SK-N-SH (cell line): ENCODE results near the gene CD3D. TPM values are rescaled to one million over a fixed set of nuclear protein-coding genes. Genes with fewer than 3 reads are reported as not detected.

Experiments
- CTCF ChIA-PET: fragments of 300-600, 350-600 bp; formaldehyde crosslinking; extraction: SDS; loops from one replicate; lab custom pipeline; 2021; lab: Yijun Ruan, JAX
- POLR2A ChIA-PET: fragments of 350-600 bp; sonication (Branson Sonifier 250); formaldehyde crosslinking; extraction: SDS; loops from one replicate; lab custom pipeline; 2020; ENCODE audit warnings: antibody characterized with exemption, inconsistent platforms; lab: Yijun Ruan, JAX
- DNase-seq: peaks from one replicate; pipeline ENCODE4 v3.0.0; 2012
- H2AFZ ChIP-seq: fragments of 200-600 bp; sonication (generic); 2 replicates; pipeline ENCODE4 v1.8.1; 2016; ENCODE audit warnings: antibody characterized with exemption, mild to moderate bottlenecking, low read depth
- H3F3A ChIP-seq: fragments of 200-600 bp; sonication (generic); replicated peaks from 2 replicates; pipeline ENCODE3; 2016; ENCODE audit warnings: antibody characterized with exemption, mild to moderate bottlenecking; ENCODE audit not compliant: insufficient read depth
- H3K27ac ChIP-seq, 2 experiments: fragments of 200-500 bp in 1 of 2; fragments of 200-600 bp in 1 of 2; sonication (Bioruptor generic) in 1 of 2; sonication (generic), shearing (Covaris generic) in 1 of 2; 2 replicates each; pipeline versions ENCODE4 v1.5.1 to v1.6.1; 2014 to 2016; ENCODE audit warnings: low read depth in 2 of 2, inconsistent platforms in 1 of 2, low read length in 1 of 2, mild to moderate bottlenecking in 1 of 2, mixed read lengths in 1 of 2
- H3K27me3 ChIP-seq: fragments of 200-600 bp; sonication (generic), shearing (Covaris generic); 2 replicates; pipeline ENCODE4 v1.6.1; 2016; ENCODE audit warnings: mixed run types; ENCODE audit not compliant: insufficient read depth
- H3K36me3 ChIP-seq, 2 experiments: fragments of 200-500 bp in 1 of 2; fragments of 200-600 bp in 1 of 2; sonication (Bioruptor generic) in 1 of 2; sonication (generic) in 1 of 2; replicated peaks in 1 of 2; 2 replicates each; pipeline versions ENCODE3 to v1.5.1; 2014 to 2016; ENCODE audit warnings: low read length in 1 of 2, mild to moderate bottlenecking in 1 of 2; ENCODE audit not compliant: insufficient read depth in 2 of 2, control insufficient read depth in 1 of 2
- H3K4me1 ChIP-seq, 2 experiments: fragments of 200-500 bp in 1 of 2; fragments of 200-600 bp in 1 of 2; sonication (Bioruptor generic) in 1 of 2; sonication (generic), shearing (Covaris generic) in 1 of 2; 2 replicates each; pipeline versions ENCODE4 v1.5.1 to v1.6.1; 2014 to 2016; ENCODE audit warnings: low read depth in 1 of 2, low read length in 1 of 2, mixed run types in 1 of 2; ENCODE audit not compliant: insufficient read depth in 2 of 2, control insufficient read depth in 1 of 2
- H3K4me2 ChIP-seq: fragments of 200-600 bp; sonication (generic), shearing (Covaris generic); 2 replicates; pipeline ENCODE4 v1.6.1; 2017; ENCODE audit warnings: mixed run types
- H3K4me3 ChIP-seq, 2 experiments: fragments of 200-500 bp in 1 of 2; fragments of 200-600 bp in 1 of 2; sonication (Bioruptor generic) in 1 of 2; sonication (generic), shearing (Covaris generic) in 1 of 2; 2 replicates each; pipeline versions ENCODE4 v1.5.1 to v1.8.1; 2014 to 2016; ENCODE audit warnings: low read depth in 2 of 2, inconsistent platforms in 1 of 2, low read length in 1 of 2, mild to moderate bottlenecking in 1 of 2, mixed read lengths in 1 of 2, moderate library complexity in 1 of 2
- H3K79me2 ChIP-seq: fragments of 200-600 bp; sonication (generic); 2 replicates; pipeline ENCODE4 v1.8.1; 2017; ENCODE audit warnings: mild to moderate bottlenecking; ENCODE audit not compliant: insufficient read depth
- H3K9ac ChIP-seq: fragments of 200-600 bp; sonication (generic); 2 replicates; pipeline ENCODE4 v1.6.1; 2017; ENCODE audit warnings: mixed run types
- H3K9me2 ChIP-seq: fragments of 200-600 bp; sonication (generic); 2 replicates; pipeline ENCODE4 v1.6.1; 2017; ENCODE audit warnings: mixed run types
- H3K9me3 ChIP-seq: fragments of 200-600 bp; sonication (generic); 2 replicates; pipeline ENCODE4 v1.6.1; 2017; ENCODE audit warnings: mixed run types, mild to moderate bottlenecking, moderate library complexity
- H4K20me1 ChIP-seq: fragments of 200-600 bp; sonication (generic); 2 replicates; pipeline ENCODE4 v1.6.1; 2017; ENCODE audit warnings: mild to moderate bottlenecking, mixed run types; ENCODE audit not compliant: insufficient read depth
- CTCF ChIP-seq: fragments of 200-600 bp; sonication (generic); IDR thresholded peaks from 2 replicates; pipeline ENCODE4 v1.6.1; 2017; ENCODE audit warnings: antibody characterized with exemption, mild to moderate bottlenecking, moderate library complexity
- EP300 ChIP-seq, 2 experiments: IDR thresholded peaks; 2 replicates each; pipeline versions ENCODE4 v1.4.0 to v1.6.1; 2012; ENCODE audit warnings: borderline replicate concordance in 1 of 2, low read depth in 1 of 2, low read length in 1 of 2
- EZH2phosphoT487 ChIP-seq: fragments of 200-600 bp; sonication (generic); IDR thresholded peaks from 2 replicates; pipeline ENCODE4 v1.6.1; 2017; ENCODE audit warnings: low read depth, mixed run types, mild to moderate bottlenecking, antibody characterized with exemption, moderate library complexity, borderline replicate concordance
- FOXJ3 ChIP-seq: sonication (generic); formaldehyde crosslinking; IDR thresholded peaks from 2 replicates; pipeline ENCODE4 v1.5.1; 2020; ENCODE audit warnings: mild to moderate bottlenecking, missing genetic modification reagents
- IRF3 ChIP-seq: fragments of 150-350 bp; IDR thresholded peaks from 2 replicates; pipeline ENCODE4 v1.6.1; 2016; ENCODE audit warnings: mild to moderate bottlenecking, low read depth, low read length
- MAX ChIP-seq: IDR thresholded peaks from 2 replicates; pipeline ENCODE4 v1.4.0; 2012; ENCODE audit warnings: low read depth
- MXI1 ChIP-seq: IDR thresholded peaks from 2 replicates; pipeline ENCODE4 v1.6.1; 2012; ENCODE audit warnings: mild to moderate bottlenecking, low read depth, low read length, improper control_type of control experiment
- NRF1 ChIP-seq: IDR thresholded peaks from 2 replicates; pipeline ENCODE4 v1.6.1; 2012; ENCODE audit warnings: low read depth, mild to moderate bottlenecking, low read length
- PBX3 ChIP-seq: IDR thresholded peaks from 2 replicates; pipeline ENCODE4; 2012
- POLR2AphosphoS5 ChIP-seq: IDR thresholded peaks from 2 replicates; pipeline ENCODE4 v1.6.1; 2012; ENCODE audit warnings: low read depth, low read length
- RAD21 ChIP-seq: IDR thresholded peaks from 2 replicates; pipeline ENCODE4 v1.6.1; 2012; ENCODE audit warnings: mild to moderate bottlenecking, low read length
- RFX5 ChIP-seq: IDR thresholded peaks from 2 replicates; pipeline ENCODE4 v1.6.1; 2012; ENCODE audit warnings: mild to moderate bottlenecking, improper control_type of control experiment, low read length
- TEAD4 ChIP-seq: IDR thresholded peaks from 2 replicates; pipeline ENCODE4 v1.4.0; 2012; ENCODE audit warnings: mild to moderate bottlenecking, borderline replicate concordance; ENCODE audit not compliant: insufficient read depth
- YY1 ChIP-seq: IDR thresholded peaks from 2 replicates; pipeline ENCODE4 v1.4.0; 2012; ENCODE audit warnings: low read depth, mild to moderate bottlenecking
- WGBS: methylation state at CpG from one replicate; pipeline ENCODE4 v1.1.6; 2017; ENCODE audit warnings: low lambda C conversion rate; 5-methylcytosine and 5-hydroxymethylcytosine counted together
- polyA plus RNA-seq, 3 experiments: library from polyadenylated mRNA; depleted of rRNA; stranded (reverse); fragments of >200 nt; gene quantifications; 2 replicates each; pipeline ENCODE4 v1.2.3, GENCODE V29; 2012

Gene CD3D
- polyA plus RNA-seq, 1 of the 3 experiments (the other 2 are of a cell fraction) = 0.44 TPM

- WGBS = 31% methylated on average over 5 of the region's 5 CpGs
- no peak overlapping the region; the same call in 1 of the 2 replicates for H2AFZ ChIP-seq
- H3K9me2 ChIP-seq = no peaks in the 10 kb centered on the region
- DNase-seq = no peak
- TF ChIP-seq YY1 (no peak), NRF1 (no peak), PBX3 (no peak), FOXJ3 (CRISPR knock-in tag) (no peak), RFX5 (no peak), TEAD4 (no peak), EZH2phosphoT487 (no peak), MXI1 (no peak), POLR2AphosphoS5 (no peak), RAD21 (no peak), EP300 (IDR thresholded peaks at IDR 0.05; ENCODE audit: borderline replicate concordance in 1 of 2, low read depth in 1 of 2, low read length in 1 of 2) (no peak), MAX (no peak), IRF3 (no peak), CTCF (no peak)
- H3K4me1 ChIP-seq = no peaks in the 10 kb centered on the region
- H3K9me3 ChIP-seq = no peaks in the 10 kb centered on the region
- CTCF ChIA-PET = interaction anchor here (0.6 kb wide), 1 partner anchor 15 kb away, joined by 3 read pairs; no protein-coding TSS in a partner anchor
- no peak overlapping the region for H3K27ac ChIP-seq
- no peak overlapping the region for H3K4me3 ChIP-seq
- no peaks in the 10 kb centered on the region for H3F3A ChIP-seq
- H4K20me1 ChIP-seq = no peaks in the 10 kb centered on the region
- H3K4me2 ChIP-seq = no peak overlapping the region
- no peaks in the 10 kb centered on the region for H3K36me3 ChIP-seq
- POLR2A ChIA-PET = no interaction called here
- H3K9ac ChIP-seq = no peak overlapping the region
- no peaks in the 10 kb centered on the region for H3K79me2 ChIP-seq
- peaks cover under 1% of the 10 kb centered on the region; the same call in 1 of the 2 replicates for H3K27me3 ChIP-seq
Measured at GRCh38 chr11:118341815-118342489, 553 bp downstream of the CD3D start.
